NCI-H510A (cell line): ENCODE results near the gene KLHL14.

Experiments
- DNase-seq: peaks from one replicate; lab custom pipeline; 2025; lab: John Stamatoyannopoulos, UW

The KLHL14 gene

GRCh38 chr18:32634876-32635431, 137.9 kb downstream of the KLHL14 start:
- no peak for DNase-seq

GRCh38 chr18:32629981-32630700, 142.7 kb downstream of the KLHL14 start:
- no peak for DNase-seq

GRCh38 chr18:32629292-32629691, 143.5 kb downstream of the KLHL14 start:
- DNase-seq: no peak

- no peak for DNase-seq
These were observed 148.6 kb downstream of the KLHL14 start for GRCh38 chr18:32624182-32624723.

- no peak for DNase-seq
These were observed 149.3 kb downstream of the KLHL14 start for GRCh38 chr18:32623563-32623962.
